GM12875 (cell line): ENCODE measurements around the gene SRSF8.

ENCODE experiments used
- H3K4me3 ChIP-seq: one replicate; pipeline ENCODE4 v1.5.1; 2011; ENCODE audit warnings: low read depth, low read length, control low read depth
- TF ChIP-seq, protein P1 (sequence below): IDR thresholded peaks from 2 replicates; pipeline ENCODE4 v1.5.1; 2011; ENCODE audit warnings: low read depth, mild to moderate bottlenecking, control low read depth, inconsistent platforms, low read length, moderate library complexity, borderline replicate concordance; ENCODE audit not compliant: insufficient read depth

The SRSF8 gene

DNA sequence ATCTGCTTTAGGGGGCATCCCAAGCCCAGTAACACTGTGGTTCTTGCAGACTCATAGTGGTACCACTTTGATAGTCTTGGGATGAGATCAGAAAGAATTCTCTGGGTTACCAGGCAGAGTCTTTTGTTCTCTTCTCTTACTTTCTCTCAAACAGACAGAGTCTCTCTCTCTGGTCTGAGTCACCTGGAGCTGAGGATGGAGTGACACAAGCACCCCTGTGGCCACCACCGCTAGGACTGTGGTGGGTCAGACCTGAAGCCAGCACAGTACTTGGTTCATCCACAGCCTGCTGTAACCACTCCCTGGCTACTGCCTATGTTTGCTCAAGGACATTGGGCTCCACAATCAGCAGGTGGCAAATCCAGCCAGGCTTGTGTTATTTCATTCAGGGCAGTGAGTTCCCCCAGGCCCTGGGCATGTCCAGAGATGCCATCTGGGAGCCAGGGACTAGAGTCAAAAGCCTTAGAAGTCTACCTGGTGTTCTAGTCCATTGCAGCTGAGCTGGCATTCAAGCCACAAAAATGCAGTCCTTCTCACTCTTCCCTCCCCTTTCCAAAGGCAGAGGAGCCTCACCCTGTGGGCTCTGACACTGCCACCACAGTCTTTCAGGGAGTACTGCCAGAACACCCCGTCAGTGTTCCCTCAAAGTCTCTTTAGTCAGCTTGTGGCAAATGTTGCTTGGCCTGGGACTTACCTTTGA, 52.8 kb downstream of the SRSF8 start:
- TF ChIP-seq, protein P1, sequence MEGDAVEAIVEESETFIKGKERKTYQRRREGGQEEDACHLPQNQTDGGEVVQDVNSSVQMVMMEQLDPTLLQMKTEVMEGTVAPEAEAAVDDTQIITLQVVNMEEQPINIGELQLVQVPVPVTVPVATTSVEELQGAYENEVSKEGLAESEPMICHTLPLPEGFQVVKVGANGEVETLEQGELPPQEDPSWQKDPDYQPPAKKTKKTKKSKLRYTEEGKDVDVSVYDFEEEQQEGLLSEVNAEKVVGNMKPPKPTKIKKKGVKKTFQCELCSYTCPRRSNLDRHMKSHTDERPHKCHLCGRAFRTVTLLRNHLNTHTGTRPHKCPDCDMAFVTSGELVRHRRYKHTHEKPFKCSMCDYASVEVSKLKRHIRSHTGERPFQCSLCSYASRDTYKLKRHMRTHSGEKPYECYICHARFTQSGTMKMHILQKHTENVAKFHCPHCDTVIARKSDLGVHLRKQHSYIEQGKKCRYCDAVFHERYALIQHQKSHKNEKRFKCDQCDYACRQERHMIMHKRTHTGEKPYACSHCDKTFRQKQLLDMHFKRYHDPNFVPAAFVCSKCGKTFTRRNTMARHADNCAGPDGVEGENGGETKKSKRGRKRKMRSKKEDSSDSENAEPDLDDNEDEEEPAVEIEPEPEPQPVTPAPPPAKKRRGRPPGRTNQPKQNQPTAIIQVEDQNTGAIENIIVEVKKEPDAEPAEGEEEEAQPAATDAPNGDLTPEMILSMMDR = no peak
- H3K4me3 ChIP-seq = no peak overlapping the region
